ENCODE measurements around the gene EFCAB6.

DNA sequence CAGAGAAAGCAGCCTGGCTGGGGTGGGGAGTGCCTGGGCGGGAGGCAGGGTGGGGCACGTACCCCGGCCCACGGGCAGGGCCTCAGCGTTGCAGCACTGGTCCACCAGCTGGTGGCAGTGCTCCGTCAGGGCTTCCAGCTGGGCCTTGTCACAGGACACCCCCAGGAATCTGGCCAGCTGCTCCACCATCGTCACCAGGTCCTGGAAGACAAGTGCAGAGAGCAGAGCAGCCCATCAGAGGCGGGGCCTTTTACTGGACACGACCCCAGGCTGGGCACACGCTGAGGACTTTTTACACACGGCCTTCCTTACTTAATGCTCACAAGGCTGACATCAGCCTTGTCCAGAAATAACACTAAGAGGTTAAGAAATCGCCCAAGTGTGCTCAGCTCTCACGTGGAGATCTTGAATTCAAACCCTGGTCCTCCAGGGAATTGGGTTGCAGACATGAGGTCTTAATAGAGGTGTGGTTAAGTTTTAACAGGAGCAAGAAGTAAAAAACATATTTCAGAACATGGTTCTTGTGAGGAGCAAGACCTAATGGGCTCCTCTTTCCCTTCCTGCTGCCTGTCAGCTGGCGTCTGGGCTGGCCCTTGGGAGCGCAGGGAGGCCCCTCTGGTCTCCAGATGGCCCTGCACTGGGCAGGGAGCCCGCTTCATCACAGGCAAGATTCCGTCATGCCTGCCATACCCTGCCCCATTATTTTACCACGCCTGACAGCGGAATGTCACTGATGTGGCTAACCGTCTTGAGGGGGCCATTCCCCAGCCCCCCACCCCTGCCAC is 17.1 kb upstream of the EFCAB6 start:
- TF ChIP-seq ZC3H10 (CRISPR knock-in tag; IDR thresholded peaks at IDR 0.05): no peak
- no peak for TF ChIP-seq ARNTL (CRISPR knock-in tag; IDR thresholded peaks at IDR 0.05; ENCODE audit: borderline replicate concordance, low read depth)
- TF ChIP-seq CSDC2 (CRISPR knock-in tag; IDR thresholded peaks at IDR 0.05): no peak
- no peak for TF ChIP-seq BACH2 (CRISPR knock-in tag; IDR thresholded peaks at IDR 0.05; ENCODE audit: borderline replicate concordance)

Measured in SK-N-SH treated with all-trans-retinoic acid at 6 μM for 48 hours (cell line).